Fibroblast of the aortic adventitia (primary cell): ENCODE results near the gene TAF5L. TPM values are rescaled to one million over a fixed set of nuclear protein-coding genes. Genes with fewer than 3 reads are reported as not detected.
"Not testable (repeated sequence)": the region's sequence is repeated elsewhere in the genome, so short reads cannot be mapped to it uniquely, and the experiment has no call there.

Experiments
- DNase-seq: peaks from one replicate; pipeline ENCODE4 v3.0.0-alpha.2; 2010; ENCODE audit warnings: low read depth
- H3K4me3 ChIP-seq: 2 replicates; pipeline ENCODE4 v1.5.1; 2011; ENCODE audit warnings: low read depth, mild to moderate bottlenecking, control low read depth, low read length, moderate library complexity
- CTCF ChIP-seq: IDR thresholded peaks from 2 replicates; pipeline ENCODE4 v1.5.1; 2011; ENCODE audit warnings: mild to moderate bottlenecking, low read length, control low read depth, inconsistent platforms; ENCODE audit not compliant: insufficient read depth
- total RNA-seq: library from RNA; depleted of rRNA; stranded (reverse); fragments of >200 nt; gene quantifications from 2 replicates; pipeline ENCODE4 v1.2.3, GENCODE V29; 2012; ENCODE audit warnings: low replicate concordance

The TAF5L gene
- total RNA-seq, 1 donor = 14.3 TPM

GRCh38 chr1:229623225-229623624 lies 2.7 kb downstream of the TAF5L start:
- DNase-seq = no peak
- TF ChIP-seq CTCF = no peak
- H3K4me3 ChIP-seq = no peak overlapping the region

- DNase-seq, H3K4me3 ChIP-seq: not testable (repeated sequence)
Observed at GRCh38 chr1:229622641-229623120, 3.2 kb downstream of the TAF5L start.

- H3K4me3 ChIP-seq = no peak overlapping the region
- TF ChIP-seq CTCF = no peak
- peak; percentile 24 for DNase-seq
Observed at GRCh38 chr1:229621663-229622062, 4.3 kb downstream of the TAF5L start.

- peak; percentile 87 for DNase-seq
- no peak for TF ChIP-seq CTCF
- H3K4me3 ChIP-seq = no peak overlapping the region
Observed at GRCh38 chr1:229620876-229621275, 5.0 kb downstream of the TAF5L start.

- DNase-seq = no peak
- no peak overlapping the region for H3K4me3 ChIP-seq
- TF ChIP-seq CTCF = no peak
Observed at GRCh38 chr1:229619614-229620013, 6.3 kb downstream of the TAF5L start.

- no peak for DNase-seq
- no peak for TF ChIP-seq CTCF
- no peak overlapping the region for H3K4me3 ChIP-seq
Observed at GRCh38 chr1:229619002-229619401, 6.9 kb downstream of the TAF5L start.

- TF ChIP-seq CTCF = no peak
- H3K4me3 ChIP-seq = no peak overlapping the region
- peak; percentile 6 for DNase-seq
Observed at GRCh38 chr1:229617351-229618100, 8.4 kb downstream of the TAF5L start.
